ENCODE results near the gene PROSER2.

PROSER2 gene

GRCh38 chr10:11901833-11902475, 78.8 kb downstream of the PROSER2 start:
- no peaks in the 10 kb centered on the region for H3K79me2 ChIP-seq (ENCODE audit: control insufficient read depth, insufficient read depth, low read length, poor library complexity)
- H3K27me3 ChIP-seq (ENCODE audit: insufficient read depth, low read length): no peaks in the 10 kb centered on the region
- peak overlapping the region; percentile 68 for H4K91ac ChIP-seq (ENCODE audit: low read depth, low read length)
- DNase-seq: no peak
- H3K4me2 ChIP-seq (ENCODE audit: low read length): no peak overlapping the region
- H4K8ac ChIP-seq (ENCODE audit: low read depth, low read length): no peak overlapping the region
- WGBS (ENCODE audit: extremely low coverage, insufficient coverage, insufficient read length): no CpG with 5 or more reads among the region's 23 CpGs
- H3K4me1 ChIP-seq (ENCODE audit: control insufficient read depth in 1 of 2, insufficient read depth in 2 of 2, low read length in 2 of 2): peaks cover 15 to 29% of the 10 kb centered on the region in 2 experiments
- no peak overlapping the region for H3K23ac ChIP-seq (ENCODE audit: low read length)
- no peak overlapping the region for H3K14ac ChIP-seq (ENCODE audit: low read length)
- H4K12ac ChIP-seq (ENCODE audit: low read depth, low read length): no peak overlapping the region
- no peaks in the 10 kb centered on the region for H3K9me3 ChIP-seq (ENCODE audit: insufficient read depth, low read depth, low read length)
- H2BK12ac ChIP-seq (ENCODE audit: low read length): peak overlapping the region; percentile 82
- H3K9ac ChIP-seq (ENCODE audit: low read length): no peak overlapping the region
- no peak overlapping the region for H3K27ac ChIP-seq (ENCODE audit: low read depth, low read length)
- no peak overlapping the region for H3K18ac ChIP-seq (ENCODE audit: low read length)
- no peak overlapping the region for H2BK5ac ChIP-seq (ENCODE audit: low read depth, low read length, poor library complexity)
- H3K4ac ChIP-seq (ENCODE audit: low read depth, low read length): no peak overlapping the region
- H2BK120ac ChIP-seq (ENCODE audit: insufficient read depth, low read length, poor library complexity): no peak overlapping the region
- no peaks in the 10 kb centered on the region for H3K36me3 ChIP-seq (ENCODE audit: control insufficient read depth in 1 of 2, insufficient read depth in 2 of 2, low read length in 2 of 2)
- peaks cover 16% of the 10 kb centered on the region for H3K79me1 ChIP-seq (ENCODE audit: low read length)
- H2AK5ac ChIP-seq (ENCODE audit: low read length): no peak overlapping the region
- H2AFZ ChIP-seq (ENCODE audit: insufficient read depth, low read length, poor library complexity): no peak overlapping the region
- no peak overlapping the region for H3K4me3 ChIP-seq (ENCODE audit: low read depth, low read length)

DNA sequence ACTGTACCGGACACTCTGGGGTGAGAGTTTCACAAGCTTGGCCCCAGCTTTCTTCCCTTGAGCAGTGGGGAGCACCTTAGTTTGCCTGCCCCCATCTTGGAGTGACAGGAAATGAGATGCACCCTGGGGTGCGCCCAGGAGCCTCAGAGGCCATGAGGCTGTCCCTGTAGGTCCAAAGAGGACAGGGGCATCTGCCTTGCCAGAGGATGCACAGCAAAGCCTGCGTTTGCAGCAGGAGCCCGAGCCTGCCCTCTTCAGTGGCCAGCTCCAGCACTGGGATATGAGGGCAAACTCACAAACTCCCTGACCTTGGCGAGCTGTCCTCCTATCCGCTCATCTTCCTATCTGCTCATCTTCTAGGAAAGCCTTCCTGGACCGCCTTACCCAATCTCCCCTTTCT, 79.5 kb downstream of the PROSER2 start:
- Histone ChIP-seq H3K4me2 (ENCODE audit: low read length) (no peak overlapping the region), H2AFZ (ENCODE audit: insufficient read depth, low read length, poor library complexity) (no peak overlapping the region), H3K9me3 (ENCODE audit: insufficient read depth, low read depth, low read length) (no peaks in the 10 kb centered on the region), H3K27ac (ENCODE audit: low read depth, low read length) (no peak overlapping the region), H2BK120ac (ENCODE audit: insufficient read depth, low read length, poor library complexity) (no peak overlapping the region), H3K79me2 (ENCODE audit: control insufficient read depth, insufficient read depth, low read length, poor library complexity) (no peaks in the 10 kb centered on the region), H2BK5ac (ENCODE audit: low read depth, low read length, poor library complexity) (no peak overlapping the region), H3K4ac (ENCODE audit: low read depth, low read length) (no peak overlapping the region), H3K14ac (ENCODE audit: low read length) (no peak overlapping the region), H3K27me3 (ENCODE audit: insufficient read depth, low read length) (no peaks in the 10 kb centered on the region), H4K91ac (ENCODE audit: low read depth, low read length) (no peak overlapping the region), H3K9ac (ENCODE audit: low read length) (no peak overlapping the region), H2BK12ac (ENCODE audit: low read length) (no peak overlapping the region), H4K12ac (ENCODE audit: low read depth, low read length) (no peak overlapping the region), H3K18ac (ENCODE audit: low read length) (no peak overlapping the region), H3K4me1 (ENCODE audit: control insufficient read depth in 1 of 2, insufficient read depth in 2 of 2, low read length in 2 of 2) (peaks cover 15 to 28% of the 10 kb centered on the region in 2 experiments), H3K23ac (ENCODE audit: low read length) (no peak overlapping the region), H2AK5ac (ENCODE audit: low read length) (no peak overlapping the region), H4K8ac (ENCODE audit: low read depth, low read length) (no peak overlapping the region), H3K4me3 (ENCODE audit: low read depth, low read length) (no peak overlapping the region), H3K79me1 (ENCODE audit: low read length) (peaks cover 16% of the 10 kb centered on the region), H3K36me3 (ENCODE audit: control insufficient read depth in 1 of 2, insufficient read depth in 2 of 2, low read length in 2 of 2) (no peaks in the 10 kb centered on the region)
- no peak for DNase-seq
- WGBS (ENCODE audit: extremely low coverage, insufficient coverage, insufficient read length): no CpG with 5 or more reads among the region's 7 CpGs

DNA sequence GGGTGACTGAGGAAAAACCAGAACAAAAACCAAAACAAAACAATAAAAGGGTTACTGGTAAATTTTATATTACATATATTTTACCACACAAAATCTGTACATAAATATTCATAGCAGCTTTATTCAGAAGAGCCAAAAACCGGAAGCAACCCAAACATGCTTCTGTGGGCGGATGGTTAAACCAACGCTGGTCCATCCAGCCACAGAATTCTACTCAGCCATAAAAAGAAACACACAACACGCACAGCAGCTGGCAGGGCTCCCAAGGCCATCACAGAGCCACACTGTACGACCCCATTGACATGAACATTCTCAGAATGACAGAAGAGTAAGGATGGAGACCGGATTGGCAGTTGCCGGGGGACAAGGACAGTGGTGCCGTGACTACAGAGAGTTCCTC, 83.6 kb downstream of the PROSER2 start:
- H2BK5ac ChIP-seq (ENCODE audit: low read depth, low read length, poor library complexity): no peak overlapping the region
- H3K27ac ChIP-seq (ENCODE audit: low read depth, low read length): no peak overlapping the region
- H2BK120ac ChIP-seq (ENCODE audit: insufficient read depth, low read length, poor library complexity): no peak overlapping the region
- no peak overlapping the region for H3K18ac ChIP-seq (ENCODE audit: low read length)
- H3K4ac ChIP-seq (ENCODE audit: low read depth, low read length): no peak overlapping the region
- no peak overlapping the region for H3K4me3 ChIP-seq (ENCODE audit: low read depth, low read length)
- no peak overlapping the region for H4K91ac ChIP-seq (ENCODE audit: low read depth, low read length)
- H3K4me1 ChIP-seq (ENCODE audit: control insufficient read depth in 1 of 2, insufficient read depth in 2 of 2, low read length in 2 of 2): peaks cover 2% of the 10 kb centered on the region in 2 experiments
- H2AFZ ChIP-seq (ENCODE audit: insufficient read depth, low read length, poor library complexity): no peak overlapping the region
- H2BK12ac ChIP-seq (ENCODE audit: low read length): no peak overlapping the region
- no CpG with 5 or more reads among the region's 8 CpGs for WGBS (ENCODE audit: extremely low coverage, insufficient coverage, insufficient read length)
- DNase-seq: no peak
- no peak overlapping the region for H3K9ac ChIP-seq (ENCODE audit: low read length)
- H3K79me1 ChIP-seq (ENCODE audit: low read length): no peaks in the 10 kb centered on the region
- H3K27me3 ChIP-seq (ENCODE audit: insufficient read depth, low read length): no peaks in the 10 kb centered on the region
- no peak overlapping the region for H3K4me2 ChIP-seq (ENCODE audit: low read length)
- no peaks in the 10 kb centered on the region for H3K36me3 ChIP-seq (ENCODE audit: control insufficient read depth in 1 of 2, insufficient read depth in 2 of 2, low read length in 2 of 2)
- H3K79me2 ChIP-seq (ENCODE audit: control insufficient read depth, insufficient read depth, low read length, poor library complexity): no peaks in the 10 kb centered on the region
- no peak overlapping the region for H4K12ac ChIP-seq (ENCODE audit: low read depth, low read length)
- no peak overlapping the region for H2AK5ac ChIP-seq (ENCODE audit: low read length)
- no peak overlapping the region for H3K14ac ChIP-seq (ENCODE audit: low read length)
- no peaks in the 10 kb centered on the region for H3K9me3 ChIP-seq (ENCODE audit: insufficient read depth, low read depth, low read length)
- no peak overlapping the region for H4K8ac ChIP-seq (ENCODE audit: low read depth, low read length)
- no peak overlapping the region for H3K23ac ChIP-seq (ENCODE audit: low read length)

DNA sequence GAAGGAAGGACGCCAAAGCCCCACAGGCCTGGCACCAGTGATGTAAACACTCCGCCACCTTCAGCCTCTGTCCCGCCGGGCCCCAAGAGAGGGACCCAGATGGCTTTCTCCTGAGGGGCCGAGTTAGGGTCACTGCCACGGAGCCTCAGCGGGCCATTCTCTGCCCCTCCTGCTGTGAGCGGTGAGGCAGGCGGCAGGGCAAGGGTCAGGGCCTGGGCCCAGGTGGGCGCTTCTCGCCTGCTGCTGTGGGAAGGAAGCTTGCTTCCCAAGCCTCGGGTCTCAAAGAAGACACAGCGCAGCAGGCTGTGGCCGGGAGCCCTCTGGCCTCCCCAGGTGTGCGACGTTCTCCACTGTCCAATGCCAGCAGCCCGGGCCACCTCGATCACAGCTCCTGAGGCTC, 84.8 kb downstream of the PROSER2 start:
- Histone ChIP-seq H4K91ac (ENCODE audit: low read depth, low read length) (peak overlapping the region; percentile 7), H3K18ac (ENCODE audit: low read length) (no peak overlapping the region), H3K79me2 (ENCODE audit: control insufficient read depth, insufficient read depth, low read length, poor library complexity) (no peaks in the 10 kb centered on the region), H2AK5ac (ENCODE audit: low read length) (peak overlapping the region; percentile 22), H3K9me3 (ENCODE audit: insufficient read depth, low read depth, low read length) (no peaks in the 10 kb centered on the region), H3K9ac (ENCODE audit: low read length) (no peak overlapping the region), H3K36me3 (ENCODE audit: control insufficient read depth in 1 of 2, insufficient read depth in 2 of 2, low read length in 2 of 2) (no peaks in the 10 kb centered on the region), H4K12ac (ENCODE audit: low read depth, low read length) (no peak overlapping the region), H3K4me3 (ENCODE audit: low read depth, low read length) (no peak overlapping the region), H3K4me1 (ENCODE audit: control insufficient read depth in 1 of 2, insufficient read depth in 2 of 2, low read length in 2 of 2) (peaks cover 3 to 5% of the 10 kb centered on the region in 2 experiments), H2BK120ac (ENCODE audit: insufficient read depth, low read length, poor library complexity) (no peak overlapping the region), H3K14ac (ENCODE audit: low read length) (no peak overlapping the region), H3K4me2 (ENCODE audit: low read length) (no peak overlapping the region), H2BK12ac (ENCODE audit: low read length) (no peak overlapping the region), H3K4ac (ENCODE audit: low read depth, low read length) (no peak overlapping the region), H3K23ac (ENCODE audit: low read length) (no peak overlapping the region), H4K8ac (ENCODE audit: low read depth, low read length) (no peak overlapping the region), H2AFZ (ENCODE audit: insufficient read depth, low read length, poor library complexity) (no peak overlapping the region), H2BK5ac (ENCODE audit: low read depth, low read length, poor library complexity) (no peak overlapping the region), H3K79me1 (ENCODE audit: low read length) (peaks cover 3% of the 10 kb centered on the region), H3K27ac (ENCODE audit: low read depth, low read length) (no peak overlapping the region), H3K27me3 (ENCODE audit: insufficient read depth, low read length) (no peaks in the 10 kb centered on the region)
- DNase-seq: no peak
- no CpG with 5 or more reads among the region's 18 CpGs for WGBS (ENCODE audit: extremely low coverage, insufficient coverage, insufficient read length)

Data from trophoblast cell (in vitro differentiated cells and primary cell).